HTR-8/SVneo (cell line): Measurements from ENCODE around the gene FAM50A.
A peak's percentile ranks its signal among the peaks of the same experiment; 100 is the strongest.

Experiments
- DNase-seq: peaks from one replicate; pipeline ENCODE4 v3.0.0; 2011; ENCODE audit warnings: low spot score, mixed read lengths; ENCODE audit not compliant: insufficient read length
- FAIRE-seq: peaks from 2 replicates; lab custom pipeline; 2011; peaks lifted over from hg19 to GRCh38; lab: Jason Lieb, UNC

FAM50A gene

DNA sequence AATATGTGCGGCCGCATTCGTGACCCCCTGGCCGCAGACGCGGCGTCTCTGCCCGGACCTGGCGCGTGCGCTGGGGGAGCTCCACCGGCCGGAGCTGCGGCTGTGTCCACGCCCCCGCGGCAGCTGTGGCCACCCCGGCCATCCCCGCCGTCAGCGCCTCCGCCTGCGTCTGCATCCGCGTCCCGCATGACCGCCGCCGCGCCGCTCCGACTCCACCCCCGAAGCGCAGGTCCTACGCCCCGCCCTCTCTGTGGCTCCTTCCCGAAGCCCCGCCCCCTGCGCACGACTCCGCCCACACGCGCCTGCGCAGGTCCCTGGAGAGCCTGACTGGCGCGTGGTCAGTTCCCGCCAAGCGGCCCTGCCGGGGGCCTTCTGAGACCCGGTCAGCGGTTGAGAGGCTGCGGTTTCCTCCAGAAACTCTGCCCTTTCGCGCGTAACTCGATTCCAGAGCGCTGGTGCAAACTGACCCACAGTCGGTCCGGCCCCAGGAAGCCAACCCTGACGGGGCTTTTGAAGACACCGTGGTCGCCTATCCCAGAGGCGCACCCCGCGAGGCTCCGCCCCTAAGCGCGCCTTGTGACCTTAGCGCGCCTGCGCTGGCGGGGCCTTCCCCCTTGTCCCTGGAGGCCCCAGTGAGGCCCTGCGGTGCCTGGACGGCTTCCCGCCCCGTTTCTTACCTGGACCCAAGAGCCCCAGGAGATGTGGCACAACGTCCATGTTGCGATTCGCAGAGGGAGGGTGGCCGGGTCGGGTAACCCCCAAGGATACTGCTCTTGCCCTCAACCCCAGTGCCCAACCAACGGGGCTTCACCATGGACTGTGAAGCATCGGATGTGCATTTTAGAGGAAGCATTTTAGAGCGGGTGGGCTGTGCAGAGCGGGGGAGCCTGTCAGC, 35.0 kb downstream of the FAM50A start, which contains the start of gene LAGE3:
TSS of gene LAGE3 (minus strand) at position 554 of the 895 bp plus-strand sequence. CDS start at position 188, 366 bp downstream.
- FAIRE-seq (peak; percentile 23), DNase-seq (peak; percentile 65)

DNA sequence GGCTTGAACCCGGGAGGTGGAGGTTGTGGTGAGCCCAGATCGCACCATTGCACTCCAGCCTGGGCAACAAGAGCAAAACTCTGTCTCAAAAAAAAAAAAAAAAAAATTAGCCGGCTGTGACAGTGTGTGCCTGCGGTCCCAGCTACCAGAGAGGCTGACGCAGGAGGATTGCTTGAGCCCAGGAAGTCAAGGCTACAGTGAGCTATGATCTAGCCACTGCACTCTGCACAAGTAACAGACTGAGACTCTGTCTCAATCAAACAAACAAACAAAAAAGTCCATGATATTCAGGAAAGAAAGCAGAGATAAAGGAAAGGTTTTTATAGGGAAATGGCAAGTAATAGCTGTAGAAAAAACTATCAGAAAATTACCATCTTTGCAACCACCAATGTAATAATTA, 37.3 kb downstream of the FAM50A start:
- no peak for FAIRE-seq
- DNase-seq, result no peak

DNA sequence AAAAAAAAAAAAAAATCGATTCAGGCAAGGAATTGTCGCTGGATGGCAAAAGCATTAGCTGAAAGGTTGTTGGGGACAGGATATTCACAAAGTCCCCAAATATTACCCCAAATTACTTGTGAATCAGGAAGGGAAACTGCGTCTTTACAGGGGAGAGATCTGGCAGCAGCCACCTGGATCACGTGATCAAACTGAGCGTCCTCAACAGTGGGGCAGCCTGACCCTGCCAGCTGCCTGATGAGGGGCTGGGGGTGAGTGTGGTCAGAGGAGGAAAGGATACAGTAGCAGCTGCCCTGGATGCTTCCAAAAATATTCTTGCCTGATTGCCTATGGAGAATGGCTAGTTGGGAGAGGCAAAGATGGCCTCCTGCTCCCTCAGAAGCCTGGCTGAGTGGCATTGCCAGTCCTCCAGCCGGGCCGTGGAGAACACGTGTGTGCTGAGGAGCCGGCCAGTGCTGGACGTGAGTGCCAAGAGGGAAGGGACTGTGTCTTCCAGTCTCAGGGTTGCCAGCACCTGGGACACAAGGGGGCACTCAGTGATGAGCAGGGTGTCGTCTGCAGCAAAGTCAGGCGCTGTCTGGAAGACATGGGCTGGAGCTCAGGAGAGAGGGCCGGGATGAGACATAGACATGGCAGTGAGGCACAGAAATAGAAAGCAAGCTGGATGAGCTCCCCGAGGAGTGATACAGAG, 38.1 kb downstream of the FAM50A start:
- DNase-seq, result no peak
- FAIRE-seq, result no peak

DNA sequence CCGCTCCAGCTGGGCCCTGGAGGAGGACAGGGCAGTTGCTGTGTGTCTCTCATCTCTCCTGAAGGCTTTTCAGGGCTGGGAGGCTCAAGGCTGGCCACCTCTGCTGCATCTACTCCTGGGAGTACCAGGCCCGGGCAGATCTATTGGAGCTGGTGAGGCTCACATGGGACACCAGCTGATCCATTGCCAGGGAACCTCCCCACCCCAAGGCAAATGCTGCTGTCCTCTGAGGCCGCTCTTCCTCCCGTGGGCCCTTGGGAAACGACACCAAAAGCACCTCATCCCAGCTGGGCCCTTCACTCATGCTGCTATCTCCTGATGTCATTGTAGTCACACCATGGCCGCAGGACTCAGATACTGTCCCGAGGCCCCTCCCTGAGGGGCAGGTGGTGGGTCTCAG, 38.8 kb downstream of the FAM50A start:
- no peak for FAIRE-seq
- no peak for DNase-seq

DNA sequence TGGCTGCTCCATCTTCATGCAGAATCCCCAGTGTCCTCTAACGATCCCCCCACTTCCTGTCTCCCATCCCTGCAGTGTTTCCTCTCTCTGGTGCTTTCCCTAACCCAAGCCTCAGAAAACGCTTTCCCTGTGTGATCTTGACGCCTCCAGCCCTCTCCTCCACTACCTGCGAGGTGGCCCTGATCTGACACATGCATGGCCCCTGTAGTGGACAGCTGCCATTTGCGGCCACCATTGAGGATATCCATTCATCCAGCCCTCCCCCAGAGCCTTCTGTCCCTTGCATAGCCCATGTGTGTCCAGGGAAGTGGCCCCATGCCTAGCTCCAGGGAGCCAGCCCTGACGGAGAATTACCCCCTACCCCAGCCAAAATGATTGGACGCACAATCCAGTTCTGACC, 39.4 kb downstream of the FAM50A start:
- no peak for FAIRE-seq
- DNase-seq, result no peak

DNA sequence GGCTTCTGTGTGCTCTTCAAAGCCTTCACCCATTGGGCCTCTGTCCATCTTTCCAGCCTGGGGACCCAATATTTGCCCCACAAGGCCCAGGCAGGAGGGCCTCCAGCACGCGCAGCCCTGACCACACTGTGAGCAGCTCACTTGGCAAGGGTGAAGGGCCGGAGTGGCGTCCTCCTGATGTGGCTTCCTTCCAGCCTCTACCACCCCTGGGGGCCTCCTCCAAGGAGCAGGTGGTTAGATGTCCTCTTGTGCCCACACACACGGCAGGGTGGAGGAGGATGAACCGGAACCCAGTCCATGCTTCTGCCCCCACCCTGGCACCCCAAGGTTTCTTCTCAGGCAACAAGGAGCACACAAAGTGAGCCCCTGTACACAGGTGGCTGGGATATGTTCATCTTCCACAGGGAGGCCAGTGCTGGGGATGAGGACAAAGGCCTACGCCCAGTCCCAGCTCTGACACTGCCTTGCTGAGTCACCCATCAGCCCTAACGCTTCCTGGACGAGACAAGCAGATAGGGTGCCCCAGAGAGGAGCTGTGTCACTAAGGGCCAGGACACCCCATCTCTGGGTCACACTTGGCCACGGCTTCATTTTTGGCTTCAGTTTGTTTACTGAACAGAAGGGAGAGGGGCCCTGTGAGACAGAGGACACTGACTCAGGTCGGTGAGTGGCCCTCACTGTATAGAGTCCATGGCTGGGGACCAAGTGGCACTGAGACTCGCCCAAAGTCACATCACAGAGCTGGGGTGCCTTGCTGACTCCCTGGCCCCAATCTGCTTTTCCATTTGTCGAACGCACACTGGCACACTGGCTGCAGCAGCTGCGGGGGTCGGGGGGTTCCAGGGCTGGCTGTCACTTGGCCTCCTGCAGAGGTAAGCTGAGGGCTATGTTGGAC, 40.6 kb downstream of the FAM50A start:
- DNase-seq (no peak), FAIRE-seq (no peak)

DNA sequence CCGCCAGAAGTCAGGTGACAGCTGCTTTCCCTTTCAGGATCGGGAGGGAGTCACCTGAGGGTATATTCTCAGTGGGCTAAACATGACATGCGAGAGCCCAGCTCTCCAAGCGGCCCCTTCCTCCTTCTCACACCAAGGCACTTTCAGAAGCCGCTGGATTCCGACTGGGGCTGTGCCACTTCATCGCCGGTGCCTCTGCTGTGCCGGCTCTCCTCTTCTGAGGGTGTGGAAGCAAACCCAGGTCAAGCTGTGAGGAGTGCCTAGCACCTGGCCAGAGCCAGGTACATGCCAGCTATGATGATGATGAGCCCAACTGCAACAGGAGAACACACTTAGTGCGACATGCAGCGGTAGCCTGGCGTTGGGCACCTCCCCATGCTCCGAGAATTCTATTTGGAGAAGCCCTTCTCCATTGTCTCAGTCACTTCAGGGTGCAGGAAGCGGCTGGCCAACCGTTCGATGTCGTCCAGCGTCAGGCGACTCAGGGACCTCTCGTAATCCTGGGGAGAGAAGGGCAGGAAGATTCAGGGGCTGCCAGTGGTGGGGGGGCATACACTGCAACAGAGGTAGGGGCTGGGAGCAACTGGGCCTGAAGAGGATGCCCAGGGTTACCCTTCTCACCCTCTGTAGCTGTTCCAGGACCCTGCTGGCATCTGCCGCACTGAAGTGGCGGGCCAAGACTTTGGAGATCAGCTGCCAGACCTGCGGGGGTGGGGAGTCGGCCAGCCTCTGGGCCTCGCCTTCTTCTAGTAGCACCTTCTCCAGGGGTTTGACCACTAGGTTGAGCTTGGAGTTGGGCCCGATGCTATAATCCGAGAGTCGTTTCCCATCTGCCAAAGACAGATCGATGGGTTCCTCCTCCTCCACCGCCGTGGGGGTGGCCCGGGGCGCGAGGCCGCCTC, 41.5 kb downstream of the FAM50A start:
- DNase-seq (no peak), FAIRE-seq (no peak)

DNA sequence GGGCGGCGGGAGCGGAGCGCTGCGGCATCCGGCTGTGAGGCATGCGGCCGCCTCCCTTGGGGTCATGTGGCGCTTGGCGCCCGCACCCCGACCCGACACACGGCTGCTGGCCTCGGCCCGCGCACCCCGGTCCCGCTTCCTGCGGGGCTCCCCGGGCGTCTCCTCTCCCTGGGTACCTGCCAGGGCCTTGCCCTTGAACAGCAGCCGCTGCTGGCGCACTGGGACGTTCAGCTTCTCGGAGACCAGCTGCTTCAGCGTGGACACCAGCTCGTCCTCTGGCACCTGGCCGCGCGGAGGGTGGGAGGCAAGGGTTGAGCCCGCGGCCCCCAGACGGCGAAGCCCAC, 42.1 kb downstream of the FAM50A start:
- no peak for DNase-seq

DNA sequence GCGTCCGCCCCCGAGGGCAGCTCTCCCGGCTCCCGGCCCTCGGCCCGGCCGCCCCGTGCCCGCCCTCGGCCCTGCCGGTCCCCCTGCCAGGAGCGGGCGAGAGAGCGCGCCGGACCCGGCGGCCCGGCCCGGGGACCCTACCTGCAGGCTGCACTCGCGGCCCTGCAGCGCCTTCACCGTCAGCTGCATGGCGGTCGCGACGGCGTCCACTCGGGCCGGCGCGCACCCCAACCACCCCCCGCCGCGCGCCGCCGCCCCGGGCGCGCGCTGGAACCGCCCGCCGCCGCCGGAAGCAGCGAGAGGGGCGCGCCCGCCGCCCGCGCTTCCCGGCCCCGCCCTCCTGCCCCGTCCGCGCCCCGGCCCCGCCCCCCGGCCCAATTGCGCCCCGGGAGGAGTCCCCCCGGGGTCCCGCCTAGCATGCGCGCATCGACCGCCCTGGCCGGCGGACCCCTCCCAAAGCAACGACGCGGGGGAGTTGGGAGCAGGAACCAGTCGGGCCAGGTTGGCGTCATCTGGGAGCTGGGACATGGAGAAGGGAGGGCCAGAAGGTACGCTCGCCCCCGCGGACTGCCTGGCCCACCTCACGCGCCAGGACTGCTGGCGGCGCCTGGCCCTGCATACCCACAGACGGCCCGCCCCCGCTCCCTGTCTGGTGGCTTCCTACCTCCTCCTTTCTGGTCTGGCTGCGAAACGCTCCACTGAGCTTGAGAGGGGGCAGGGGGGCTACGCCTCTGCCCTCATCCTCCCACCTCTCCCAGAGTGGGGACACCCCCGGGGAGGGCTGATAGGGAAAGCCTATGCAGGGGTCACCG, 42.7 kb downstream of the FAM50A start, which contains the start of gene UBL4A:
TSS of gene UBL4A (minus strand) at position 220 of the 812 bp plus-strand sequence. CDS start at position 189, 31 bp downstream.
- DNase-seq (peak; percentile 21), FAIRE-seq (peak; percentile 16)

More for the DNA sequence above, 42.1 kb downstream of the FAM50A start:
- no peak for FAIRE-seq

DNA sequence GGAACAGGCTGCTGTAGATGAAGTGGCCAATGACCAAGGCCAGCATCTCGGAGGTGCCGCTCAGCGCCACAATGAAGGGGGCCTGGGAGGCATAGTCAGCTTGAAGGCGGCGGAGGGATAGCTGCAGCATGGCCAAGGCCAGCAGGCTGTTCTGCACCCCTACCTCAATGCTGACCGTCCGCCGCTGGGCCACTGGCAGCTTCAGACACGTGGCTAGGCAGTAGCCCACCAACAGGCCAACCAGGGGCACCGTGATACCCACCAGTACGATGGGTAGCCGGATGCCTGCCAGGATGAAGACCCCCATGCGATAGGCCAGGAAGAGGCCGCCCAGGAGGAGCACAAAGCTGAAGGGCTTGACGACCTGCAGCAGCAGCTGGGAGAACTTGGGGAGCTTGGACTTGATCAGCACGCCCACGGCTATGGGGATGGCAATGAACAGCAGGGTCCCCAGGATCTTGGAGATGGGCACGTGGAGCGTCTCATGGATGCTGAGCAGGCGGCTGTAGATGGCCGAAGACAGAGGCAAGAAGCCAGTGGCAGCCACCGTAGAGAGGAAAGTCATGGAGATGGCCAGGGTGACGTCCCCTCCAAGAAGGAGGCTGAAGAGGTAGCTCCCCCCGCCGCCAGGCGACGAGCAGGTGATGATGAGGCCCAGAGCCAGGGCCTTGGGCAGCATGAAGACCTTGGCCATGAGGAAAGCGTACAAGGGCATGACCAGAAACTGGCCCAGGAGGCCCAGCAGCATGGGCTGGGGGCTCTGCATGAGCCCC, 43.8 kb downstream of the FAM50A start:
- FAIRE-seq (no peak), DNase-seq (no peak)

DNA sequence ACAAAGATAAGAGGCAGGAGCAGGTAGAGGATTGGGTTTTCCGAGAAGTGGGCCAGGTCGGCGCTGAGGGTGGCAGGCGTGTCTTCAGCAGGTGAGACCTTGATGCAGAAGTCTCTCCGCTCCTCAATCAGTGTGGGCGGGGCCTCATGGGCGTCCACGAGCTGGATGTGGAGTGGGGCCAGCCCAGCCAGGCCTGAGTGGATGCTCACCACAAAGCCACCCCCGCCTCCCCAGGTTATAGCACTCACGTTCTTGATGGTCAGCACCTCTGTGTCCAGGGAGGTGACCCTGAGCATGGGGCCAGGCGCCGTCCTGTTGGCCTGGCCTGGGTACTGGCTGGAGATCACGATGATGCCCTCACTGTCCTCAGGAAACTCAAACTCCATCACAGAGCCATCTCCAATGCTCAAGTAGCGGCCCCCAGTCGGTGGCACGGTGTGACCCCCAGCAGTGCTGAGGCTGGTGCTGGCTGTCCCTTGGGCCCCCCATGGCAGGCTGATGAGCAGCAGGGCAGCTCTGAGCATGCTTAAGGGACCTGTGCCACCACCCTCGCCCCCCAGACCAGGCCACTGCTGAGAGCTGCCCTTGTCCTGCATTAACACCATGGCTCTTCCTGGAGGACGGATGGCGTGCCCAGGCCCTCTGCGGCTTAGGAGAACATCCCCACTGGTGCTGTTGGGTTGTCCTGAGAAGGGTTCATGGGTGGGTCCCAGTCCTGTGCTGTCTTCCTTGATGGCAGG, 44.6 kb downstream of the FAM50A start:
- DNase-seq (no peak), FAIRE-seq (no peak)

DNA sequence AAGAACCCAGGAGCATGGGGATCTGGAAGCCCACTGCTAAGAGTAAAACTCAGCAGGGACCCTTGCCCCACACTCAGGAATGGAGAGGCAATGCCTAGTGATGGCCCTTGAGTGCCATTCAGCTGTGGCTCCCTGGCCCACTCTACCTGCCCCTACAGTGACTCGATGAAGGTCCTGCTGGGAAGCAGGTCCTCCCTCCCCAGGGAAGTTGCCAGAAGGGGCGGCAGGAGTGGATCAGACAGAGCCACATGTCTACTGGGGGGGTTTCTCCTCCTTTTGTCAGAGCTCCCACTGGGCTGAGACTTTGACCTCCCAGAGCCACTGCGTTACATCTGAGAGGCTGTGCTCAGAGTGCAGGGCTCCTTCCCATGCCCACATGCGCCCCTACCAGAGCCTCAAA, 45.2 kb downstream of the FAM50A start:
- DNase-seq (no peak), FAIRE-seq (no peak)

DNA sequence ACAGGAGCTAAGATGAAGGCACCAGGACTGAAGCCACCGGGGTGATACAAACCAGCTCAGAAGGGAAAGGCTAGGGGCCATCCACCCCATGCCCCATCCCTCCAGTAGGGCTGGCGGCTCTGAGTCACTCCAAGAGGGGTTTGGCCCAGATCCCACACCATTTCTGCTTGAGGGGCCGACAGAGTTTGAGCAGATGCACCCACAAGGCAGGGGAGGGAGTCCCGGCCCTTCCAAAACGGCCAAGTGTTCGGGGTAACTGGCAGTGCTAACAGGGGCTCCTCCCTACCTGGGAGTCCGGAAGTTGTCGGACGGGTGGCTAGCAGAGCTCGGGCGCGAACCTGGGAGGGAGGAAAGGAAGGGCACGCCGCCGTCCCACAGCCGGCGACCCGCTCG, 46.1 kb downstream of the FAM50A start:
- no peak for DNase-seq
- no peak for FAIRE-seq

DNA sequence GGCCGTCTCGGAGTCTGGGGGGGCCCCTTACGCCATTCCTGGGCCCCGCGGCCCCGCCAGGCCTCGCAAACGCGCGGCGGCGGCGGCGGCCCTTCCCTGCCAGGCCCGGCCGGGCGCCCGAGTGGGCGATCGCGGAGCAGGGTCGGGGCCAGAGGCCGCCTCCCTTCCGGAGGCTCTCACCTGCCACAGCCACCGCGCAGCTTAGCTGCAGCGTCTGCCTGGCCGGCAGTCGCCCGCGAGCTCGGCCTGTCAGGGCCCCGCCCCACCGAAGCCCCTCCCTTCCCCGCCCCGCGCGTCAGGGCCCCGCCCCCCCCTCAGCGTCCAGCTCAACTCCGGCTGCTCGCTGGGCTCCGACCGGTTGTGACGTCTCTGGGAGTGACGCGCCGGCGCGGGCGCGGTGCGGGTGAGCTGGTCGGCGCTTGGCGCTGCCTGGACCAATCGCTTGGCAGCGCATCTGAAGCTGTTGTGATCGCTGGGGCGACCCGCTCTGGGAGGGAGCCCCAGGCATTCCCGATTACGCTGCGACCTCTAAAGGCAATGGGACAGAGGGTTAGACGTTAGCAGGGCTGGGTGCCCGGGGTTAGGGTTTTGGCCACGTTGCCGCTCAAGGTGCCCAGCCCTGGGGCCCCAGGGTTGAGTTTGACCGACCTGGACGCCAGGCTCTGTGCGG, 46.6 kb downstream of the FAM50A start, which contains the start of gene SLC10A3:
TSS of gene SLC10A3 (minus strand) at position 216 of the 670 bp plus-strand sequence. CDS start 1,689 bp downstream, outside the sequence.
- no peak for FAIRE-seq
- DNase-seq, result peak; percentile 87

DNA sequence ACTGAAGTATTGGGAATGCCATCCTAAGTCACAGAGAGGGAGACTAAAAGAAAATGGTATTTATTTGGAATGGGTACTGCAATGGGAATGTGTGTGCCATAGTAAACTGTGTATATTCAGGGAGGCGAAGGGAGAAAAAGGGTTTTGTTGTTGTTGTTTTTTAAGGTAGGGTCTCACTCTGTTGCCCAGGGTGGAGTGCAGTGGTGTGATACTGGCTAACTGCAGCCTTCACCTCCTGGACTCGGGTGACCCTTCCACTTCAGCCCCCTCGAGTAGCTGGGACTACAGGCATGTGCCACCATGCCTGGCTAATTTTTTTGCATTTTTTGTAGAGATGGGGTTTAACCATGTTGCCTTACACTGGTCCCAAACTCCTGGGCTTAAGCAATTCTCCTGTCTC, 50.8 kb downstream of the FAM50A start:
- no peak for FAIRE-seq

DNA sequence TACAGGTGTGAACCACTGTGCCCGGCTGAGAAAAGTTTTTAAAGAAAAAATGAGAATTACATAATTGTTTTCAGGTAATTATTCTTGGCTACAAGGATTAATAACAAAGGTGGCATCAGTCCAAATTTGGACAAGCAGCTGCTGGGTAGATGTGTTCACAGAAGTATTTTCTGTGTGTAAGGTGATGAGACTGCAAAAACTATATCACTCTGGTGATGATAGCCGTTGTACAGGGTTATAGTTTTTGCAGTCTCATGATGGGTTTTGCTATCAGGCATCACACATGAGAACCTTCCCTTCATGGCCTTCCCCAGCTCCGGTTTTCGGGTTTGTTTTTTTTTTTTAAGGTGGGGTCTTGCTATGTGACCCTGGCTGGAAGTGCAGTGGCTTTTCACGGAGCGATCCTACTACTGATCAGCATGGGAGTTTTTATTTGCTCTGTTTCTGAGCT, 51.6 kb downstream of the FAM50A start:
- no peak for DNase-seq
- no peak for FAIRE-seq

More for the DNA sequence above, 50.8 kb downstream of the FAM50A start:
- no peak for DNase-seq
